ENCODE data around the gene MAEA.

Gene MAEA

GRCh38 chr4:1251773-1252066, 38.0 kb upstream of the MAEA start:
- DNase-seq (ENCODE audit: low spot score), result no peak
- TF ChIP-seq, protein P1, sequence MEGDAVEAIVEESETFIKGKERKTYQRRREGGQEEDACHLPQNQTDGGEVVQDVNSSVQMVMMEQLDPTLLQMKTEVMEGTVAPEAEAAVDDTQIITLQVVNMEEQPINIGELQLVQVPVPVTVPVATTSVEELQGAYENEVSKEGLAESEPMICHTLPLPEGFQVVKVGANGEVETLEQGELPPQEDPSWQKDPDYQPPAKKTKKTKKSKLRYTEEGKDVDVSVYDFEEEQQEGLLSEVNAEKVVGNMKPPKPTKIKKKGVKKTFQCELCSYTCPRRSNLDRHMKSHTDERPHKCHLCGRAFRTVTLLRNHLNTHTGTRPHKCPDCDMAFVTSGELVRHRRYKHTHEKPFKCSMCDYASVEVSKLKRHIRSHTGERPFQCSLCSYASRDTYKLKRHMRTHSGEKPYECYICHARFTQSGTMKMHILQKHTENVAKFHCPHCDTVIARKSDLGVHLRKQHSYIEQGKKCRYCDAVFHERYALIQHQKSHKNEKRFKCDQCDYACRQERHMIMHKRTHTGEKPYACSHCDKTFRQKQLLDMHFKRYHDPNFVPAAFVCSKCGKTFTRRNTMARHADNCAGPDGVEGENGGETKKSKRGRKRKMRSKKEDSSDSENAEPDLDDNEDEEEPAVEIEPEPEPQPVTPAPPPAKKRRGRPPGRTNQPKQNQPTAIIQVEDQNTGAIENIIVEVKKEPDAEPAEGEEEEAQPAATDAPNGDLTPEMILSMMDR (IDR thresholded peaks at IDR 0.05; ENCODE audit: extremely low read depth, missing control alignments), result no peak

DNA sequence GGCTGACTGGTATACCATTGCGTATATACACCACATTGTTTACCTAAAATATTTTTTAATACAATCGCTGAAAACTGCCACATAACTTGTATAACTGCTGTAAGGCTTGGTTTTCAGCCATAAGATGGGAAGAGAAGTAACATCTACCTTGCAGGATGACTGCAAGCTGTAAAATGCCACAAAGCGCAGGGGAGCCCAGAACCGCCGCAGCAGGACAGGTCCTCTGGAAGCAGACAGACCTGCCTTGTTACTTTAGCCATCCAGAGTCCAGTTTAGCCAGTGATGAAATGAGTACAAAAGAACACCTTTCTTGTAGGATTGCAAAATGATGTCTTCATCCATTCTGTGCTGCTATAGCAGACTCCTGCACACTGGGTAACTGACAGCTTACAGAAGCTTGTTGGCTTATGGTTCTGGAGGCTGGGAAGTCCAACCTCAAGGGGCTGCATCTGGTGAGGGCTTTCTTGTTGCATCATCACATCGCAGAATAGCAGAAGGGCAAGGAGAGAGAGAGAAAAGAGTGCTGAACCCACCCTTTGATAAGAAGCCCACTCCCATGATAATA, 36.7 kb upstream of the MAEA start:
- DNase-seq (ENCODE audit: low spot score), result no peak
- TF ChIP-seq, protein P1 (IDR thresholded peaks at IDR 0.05; ENCODE audit: extremely low read depth, missing control alignments), result no peak

DNA sequence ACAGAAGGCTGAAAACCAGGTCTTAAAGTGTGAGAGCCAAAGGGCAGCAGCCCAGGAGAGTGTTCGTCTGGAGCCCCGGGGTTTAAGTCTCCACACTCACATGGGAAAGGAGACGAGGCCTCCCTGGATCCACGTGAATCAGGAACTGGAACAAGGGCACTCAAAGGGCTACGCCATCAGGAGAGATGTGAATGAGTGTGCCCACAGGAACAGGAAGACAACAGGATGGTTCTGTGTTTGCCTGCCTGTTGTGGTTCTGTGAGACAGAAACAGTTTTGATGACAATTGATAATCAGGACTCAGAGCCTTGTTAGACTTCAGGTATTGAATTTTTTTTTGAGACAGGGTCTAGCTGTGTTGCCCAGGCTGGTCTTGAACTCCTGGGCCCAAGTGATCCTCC, 35.9 kb upstream of the MAEA start:
- TF ChIP-seq, protein P1 (IDR thresholded peaks at IDR 0.05; ENCODE audit: extremely low read depth, missing control alignments), result no peak
- DNase-seq (ENCODE audit: low spot score), result no peak

DNA sequence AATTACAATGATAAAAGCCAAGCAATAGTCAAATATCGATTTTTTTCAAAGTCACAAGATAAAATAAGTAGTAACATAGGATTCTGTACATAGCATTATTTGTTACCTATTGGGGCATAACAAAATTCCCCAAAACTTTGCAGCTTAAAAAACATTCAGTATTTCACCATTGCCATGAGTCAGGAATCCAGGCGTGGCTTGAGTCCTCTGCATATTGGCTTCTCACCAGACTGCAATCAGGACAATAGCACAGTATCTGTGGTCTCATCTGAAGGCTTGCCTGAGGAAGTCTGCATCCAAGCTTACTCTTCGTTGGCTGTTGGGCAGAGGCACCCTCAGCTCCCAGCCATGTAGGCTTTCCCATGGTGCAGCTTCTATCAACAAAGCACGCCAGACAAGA, 34.5 kb upstream of the MAEA start:
- TF ChIP-seq, protein P1 (IDR thresholded peaks at IDR 0.05; ENCODE audit: extremely low read depth, missing control alignments), result no peak
- DNase-seq (ENCODE audit: low spot score), result no peak

DNA sequence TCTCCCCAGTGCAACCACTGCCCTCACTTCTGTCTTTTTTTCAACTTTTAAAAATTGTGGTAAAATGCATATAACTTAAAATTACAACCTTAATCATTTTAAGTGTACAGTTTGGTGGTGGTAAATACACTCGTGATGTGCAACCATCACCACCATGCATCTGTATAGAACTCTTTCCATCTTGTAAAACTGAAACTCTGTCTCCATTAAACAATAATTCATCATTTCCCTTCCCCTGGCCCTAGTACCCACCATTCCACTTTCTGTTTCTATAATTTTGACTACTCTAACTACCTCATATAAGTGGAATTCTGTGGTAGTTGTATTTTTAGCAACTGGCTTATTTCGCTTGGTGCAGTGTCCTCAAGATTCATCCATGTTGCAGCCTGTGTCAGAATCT, 34.0 kb upstream of the MAEA start:
- TF ChIP-seq, protein P1 (IDR thresholded peaks at IDR 0.05; ENCODE audit: extremely low read depth, missing control alignments), result no peak
- no peak for DNase-seq (ENCODE audit: low spot score)

DNA sequence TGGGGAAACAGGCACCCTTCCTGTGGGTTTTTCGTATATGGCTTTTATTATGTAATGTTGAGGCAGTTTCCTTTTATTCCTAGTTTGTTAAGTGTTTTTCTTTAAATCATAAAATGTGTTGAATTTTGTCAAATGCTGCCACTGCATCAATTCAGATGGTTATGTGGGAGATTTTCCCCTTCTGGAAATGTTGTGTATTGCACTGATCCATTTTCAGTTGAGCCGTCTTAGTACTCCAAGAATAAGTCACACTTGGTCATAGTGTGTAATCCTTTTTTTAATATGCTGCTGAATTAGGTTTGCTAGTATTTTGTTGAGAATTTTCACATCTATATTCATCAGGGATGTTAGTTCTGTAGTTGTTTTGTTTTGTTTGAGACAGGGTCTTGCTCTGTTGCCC, 31.2 kb upstream of the MAEA start:
- no peak for DNase-seq (ENCODE audit: low spot score)

GRCh38 chr4:1259966-1260365, 29.7 kb upstream of the MAEA start:
- TF ChIP-seq, protein P1 (IDR thresholded peaks at IDR 0.05; ENCODE audit: extremely low read depth, missing control alignments), result no peak
- DNase-seq (ENCODE audit: low spot score), result no peak

More for the DNA sequence above, 31.2 kb upstream of the MAEA start:
- TF ChIP-seq, protein P1 (IDR thresholded peaks at IDR 0.05; ENCODE audit: extremely low read depth, missing control alignments), result no peak

Measured in GM20000 (cell line).